Measurements from ENCODE around the gene OR6C3.
"Not testable (repeated sequence)": the region's sequence is repeated elsewhere in the genome, so short reads cannot be mapped to it uniquely, and the experiment has no call there.

OR6C3 gene

GRCh38 chr12:55330446-55330845 is at the start of gene OR6C3:
Gene OR6C3, plus strand, starts transcription at chr12:55330746. Its CDS starts 955 bp downstream, at chr12:55331701.
- no peaks in the 10 kb centered on the region for H3K9me3 ChIP-seq (ENCODE audit: control insufficient read depth, low read length)
- no peak within 1 kb of the TSS for H3K9ac ChIP-seq (ENCODE audit: low read length)
- no peaks in the 10 kb centered on the region for H3K36me3 ChIP-seq (ENCODE audit: control insufficient read depth, insufficient read depth, low read length, severe bottlenecking)
- H3K4me1 ChIP-seq (ENCODE audit: control insufficient read depth, insufficient read depth, low read length) = no peaks in the 10 kb centered on the region
- no peak for DNase-seq (ENCODE audit: low read depth)
- H3K27me3 ChIP-seq (replicated peaks; ENCODE audit: control insufficient read depth, insufficient read depth, low read length) = no peaks in the 10 kb centered on the region
- H3K4me3 ChIP-seq (ENCODE audit: low read length) = no peak within 1 kb of the TSS

GRCh38 chr12:55280991-55281390 is 49.6 kb upstream of the OR6C3 start:
- no peak for DNase-seq (ENCODE audit: low read depth)
- H3K9me3 ChIP-seq (ENCODE audit: control insufficient read depth, low read length) = peaks cover 5% of the 10 kb centered on the region
- no peak overlapping the region for H3K9ac ChIP-seq (ENCODE audit: low read length)
- H3K27me3 ChIP-seq (replicated peaks; ENCODE audit: control insufficient read depth, insufficient read depth, low read length) = no peaks in the 10 kb centered on the region
- no peak overlapping the region for H3K4me3 ChIP-seq (ENCODE audit: low read length)
- H3K36me3 ChIP-seq (ENCODE audit: control insufficient read depth, insufficient read depth, low read length, severe bottlenecking) = no peaks in the 10 kb centered on the region
- H3K4me1 ChIP-seq (ENCODE audit: control insufficient read depth, insufficient read depth, low read length) = no peaks in the 10 kb centered on the region

- H3K4me3 ChIP-seq (ENCODE audit: low read length) = no peak overlapping the region
Measured at GRCh38 chr12:55289999-55290398, 40.5 kb upstream of the OR6C3 start.

GRCh38 chr12:55296469-55296868 is 34.1 kb upstream of the OR6C3 start, which contains the start of gene OR6C6:
Gene OR6C6, minus strand, starts transcription at chr12:55296569. Its CDS starts 1,337 bp downstream, at chr12:55295232.
- Histone ChIP-seq H3K4me3 (ENCODE audit: low read length) (no peak within 1 kb of the TSS), H3K9me3 (ENCODE audit: control insufficient read depth, low read length) (no peaks in the 10 kb centered on the region), H3K4me1 (ENCODE audit: control insufficient read depth, insufficient read depth, low read length) (no peaks in the 10 kb centered on the region), H3K27me3 (replicated peaks; ENCODE audit: control insufficient read depth, insufficient read depth, low read length) (no peaks in the 10 kb centered on the region), H3K9ac (ENCODE audit: low read length) (no peak within 1 kb of the TSS), H3K36me3 (ENCODE audit: control insufficient read depth, insufficient read depth, low read length, severe bottlenecking) (no peaks in the 10 kb centered on the region)
- no peak for DNase-seq (ENCODE audit: low read depth)

More at GRCh38 chr12:55289999-55290398, 40.5 kb upstream of the OR6C3 start:
- no peak overlapping the region for H3K9ac ChIP-seq (ENCODE audit: low read length)
- no peaks in the 10 kb centered on the region for H3K9me3 ChIP-seq (ENCODE audit: control insufficient read depth, low read length)
- H3K36me3 ChIP-seq (ENCODE audit: control insufficient read depth, insufficient read depth, low read length, severe bottlenecking) = no peaks in the 10 kb centered on the region
- H3K4me1 ChIP-seq (ENCODE audit: control insufficient read depth, insufficient read depth, low read length) = no peaks in the 10 kb centered on the region
- no peaks in the 10 kb centered on the region for H3K27me3 ChIP-seq (replicated peaks; ENCODE audit: control insufficient read depth, insufficient read depth, low read length)
- DNase-seq (ENCODE audit: low read depth) = no peak

GRCh38 chr12:55314043-55314442 is 16.5 kb upstream of the OR6C3 start, which contains the start of gene OR6C1:
Gene OR6C1, plus strand, starts transcription at chr12:55314343. Its CDS starts 6,257 bp downstream, at chr12:55320600.
- H3K27me3 ChIP-seq (replicated peaks; ENCODE audit: control insufficient read depth, insufficient read depth, low read length) = no peaks in the 10 kb centered on the region
- no peaks in the 10 kb centered on the region for H3K4me1 ChIP-seq (ENCODE audit: control insufficient read depth, insufficient read depth, low read length)
- no peaks in the 10 kb centered on the region for H3K9me3 ChIP-seq (ENCODE audit: control insufficient read depth, low read length)

GRCh38 chr12:55320201-55320600 is 10.3 kb upstream of the OR6C3 start:
- no peaks in the 10 kb centered on the region for H3K4me1 ChIP-seq (ENCODE audit: control insufficient read depth, insufficient read depth, low read length)
- H3K9me3 ChIP-seq (ENCODE audit: control insufficient read depth, low read length) = no peaks in the 10 kb centered on the region
- no peak for DNase-seq (ENCODE audit: low read depth)
- H3K9ac ChIP-seq (ENCODE audit: low read length) = no peak overlapping the region
- H3K4me3 ChIP-seq (ENCODE audit: low read length) = no peak overlapping the region
- no peaks in the 10 kb centered on the region for H3K36me3 ChIP-seq (ENCODE audit: control insufficient read depth, insufficient read depth, low read length, severe bottlenecking)
- no peaks in the 10 kb centered on the region for H3K27me3 ChIP-seq (replicated peaks; ENCODE audit: control insufficient read depth, insufficient read depth, low read length)

More at GRCh38 chr12:55314043-55314442, 16.5 kb upstream of the OR6C3 start, which contains the start of gene OR6C1:
- Histone ChIP-seq H3K4me3 (ENCODE audit: low read length) (no peak within 1 kb of the TSS), H3K9ac (ENCODE audit: low read length) (no peak within 1 kb of the TSS), H3K36me3 (ENCODE audit: control insufficient read depth, insufficient read depth, low read length, severe bottlenecking) (no peaks in the 10 kb centered on the region)
- DNase-seq (ENCODE audit: low read depth) = no peak

- H3K27me3 ChIP-seq (replicated peaks; ENCODE audit: control insufficient read depth, insufficient read depth, low read length); H3K36me3 ChIP-seq (ENCODE audit: control insufficient read depth, insufficient read depth, low read length, severe bottlenecking); H3K9ac ChIP-seq (ENCODE audit: low read length); H3K4me1 ChIP-seq (ENCODE audit: control insufficient read depth, insufficient read depth, low read length); H3K4me3 ChIP-seq (ENCODE audit: low read length); DNase-seq (ENCODE audit: low read depth); H3K9me3 ChIP-seq (ENCODE audit: control insufficient read depth, low read length): not testable (repeated sequence)
Measured at GRCh38 chr12:55325801-55326200, 4.7 kb upstream of the OR6C3 start.

- Histone ChIP-seq H3K9ac (ENCODE audit: low read length) (no peak overlapping the region), H3K4me1 (ENCODE audit: control insufficient read depth, insufficient read depth, low read length) (no peaks in the 10 kb centered on the region), H3K36me3 (ENCODE audit: control insufficient read depth, insufficient read depth, low read length, severe bottlenecking) (no peaks in the 10 kb centered on the region), H3K9me3 (ENCODE audit: control insufficient read depth, low read length) (no peaks in the 10 kb centered on the region), H3K4me3 (ENCODE audit: low read length) (no peak overlapping the region), H3K27me3 (replicated peaks; ENCODE audit: control insufficient read depth, insufficient read depth, low read length) (no peaks in the 10 kb centered on the region)
- no peak for DNase-seq (ENCODE audit: low read depth)
Measured at GRCh38 chr12:55336002-55336401, 5.5 kb downstream of the OR6C3 start.

GRCh38 chr12:55355338-55355737 is 24.8 kb downstream of the OR6C3 start:
- H3K9me3 ChIP-seq (ENCODE audit: control insufficient read depth, low read length); DNase-seq (ENCODE audit: low read depth); H3K4me3 ChIP-seq (ENCODE audit: low read length); H3K4me1 ChIP-seq (ENCODE audit: control insufficient read depth, insufficient read depth, low read length); H3K36me3 ChIP-seq (ENCODE audit: control insufficient read depth, insufficient read depth, low read length, severe bottlenecking); H3K27me3 ChIP-seq (replicated peaks; ENCODE audit: control insufficient read depth, insufficient read depth, low read length); H3K9ac ChIP-seq (ENCODE audit: low read length): not testable (repeated sequence)

GRCh38 chr12:55362675-55363074 is 32.1 kb downstream of the OR6C3 start, which contains the start of gene OR6C75:
Gene OR6C75, plus strand, starts transcription at chr12:55362975. Its CDS starts 2,136 bp downstream, at chr12:55365111.
- DNase-seq (ENCODE audit: low read depth) = no peak
- no peaks in the 10 kb centered on the region for H3K27me3 ChIP-seq (replicated peaks; ENCODE audit: control insufficient read depth, insufficient read depth, low read length)
- no peaks in the 10 kb centered on the region for H3K9me3 ChIP-seq (ENCODE audit: control insufficient read depth, low read length)
- no peak within 1 kb of the TSS for H3K4me3 ChIP-seq (ENCODE audit: low read length)
- no peaks in the 10 kb centered on the region for H3K4me1 ChIP-seq (ENCODE audit: control insufficient read depth, insufficient read depth, low read length)
- H3K36me3 ChIP-seq (ENCODE audit: control insufficient read depth, insufficient read depth, low read length, severe bottlenecking) = no peaks in the 10 kb centered on the region
- H3K9ac ChIP-seq (ENCODE audit: low read length) = no peak within 1 kb of the TSS

- no peaks in the 10 kb centered on the region for H3K27me3 ChIP-seq (replicated peaks; ENCODE audit: control insufficient read depth, insufficient read depth, low read length)
- H3K4me3 ChIP-seq (ENCODE audit: low read length) = no peak overlapping the region
- H3K36me3 ChIP-seq (ENCODE audit: control insufficient read depth, insufficient read depth, low read length, severe bottlenecking) = no peaks in the 10 kb centered on the region
- no peaks in the 10 kb centered on the region for H3K9me3 ChIP-seq (ENCODE audit: control insufficient read depth, low read length)
- no peak overlapping the region for H3K9ac ChIP-seq (ENCODE audit: low read length)
- DNase-seq (ENCODE audit: low read depth) = no peak
- no peaks in the 10 kb centered on the region for H3K4me1 ChIP-seq (ENCODE audit: control insufficient read depth, insufficient read depth, low read length)
Measured at GRCh38 chr12:55365086-55365485, 34.5 kb downstream of the OR6C3 start.

- no peaks in the 10 kb centered on the region for H3K9me3 ChIP-seq (ENCODE audit: control insufficient read depth, low read length)
- no peak overlapping the region for H3K9ac ChIP-seq (ENCODE audit: low read length)
- H3K4me3 ChIP-seq (ENCODE audit: low read length) = no peak overlapping the region
- DNase-seq (ENCODE audit: low read depth) = no peak
- no peaks in the 10 kb centered on the region for H3K27me3 ChIP-seq (replicated peaks; ENCODE audit: control insufficient read depth, insufficient read depth, low read length)
- H3K4me1 ChIP-seq (ENCODE audit: control insufficient read depth, insufficient read depth, low read length) = no peaks in the 10 kb centered on the region
- H3K36me3 ChIP-seq (ENCODE audit: control insufficient read depth, insufficient read depth, low read length, severe bottlenecking) = no peaks in the 10 kb centered on the region
Measured at GRCh38 chr12:55372521-55372920, 42.0 kb downstream of the OR6C3 start.
